Measurements from ENCODE around the gene NLGN1.

The NLGN1 gene

DNA sequence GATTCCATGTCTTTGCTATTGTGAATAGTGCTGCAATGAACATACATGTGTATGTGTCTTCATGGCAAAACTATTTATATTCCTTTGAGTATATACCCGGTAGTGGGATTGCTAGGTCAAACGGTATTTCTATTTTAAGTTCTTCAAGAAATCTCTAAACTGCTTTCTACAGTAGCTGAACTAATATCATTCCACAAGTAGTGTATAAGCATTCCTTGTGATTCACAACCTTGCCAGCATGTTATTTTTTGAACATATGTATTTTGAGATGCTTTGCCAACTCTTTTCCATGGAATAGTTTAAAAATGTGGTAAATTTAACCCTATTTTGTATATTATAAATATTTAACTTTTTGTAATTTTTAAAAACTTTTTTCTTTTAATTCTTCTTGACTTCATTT is 868.9 kb downstream of the NLGN1 start:
- no peaks in the 10 kb centered on the region for H3K9me2 ChIP-seq (ENCODE audit: low read depth, low read length)
- H3K9me3 ChIP-seq (ENCODE audit: low read length): no peaks in the 10 kb centered on the region
- TF ChIP-seq EZH2 (IDR thresholded peaks at IDR 0.05; ENCODE audit: borderline replicate concordance, low read length): no peak
- TF ChIP-seq, protein P1, sequence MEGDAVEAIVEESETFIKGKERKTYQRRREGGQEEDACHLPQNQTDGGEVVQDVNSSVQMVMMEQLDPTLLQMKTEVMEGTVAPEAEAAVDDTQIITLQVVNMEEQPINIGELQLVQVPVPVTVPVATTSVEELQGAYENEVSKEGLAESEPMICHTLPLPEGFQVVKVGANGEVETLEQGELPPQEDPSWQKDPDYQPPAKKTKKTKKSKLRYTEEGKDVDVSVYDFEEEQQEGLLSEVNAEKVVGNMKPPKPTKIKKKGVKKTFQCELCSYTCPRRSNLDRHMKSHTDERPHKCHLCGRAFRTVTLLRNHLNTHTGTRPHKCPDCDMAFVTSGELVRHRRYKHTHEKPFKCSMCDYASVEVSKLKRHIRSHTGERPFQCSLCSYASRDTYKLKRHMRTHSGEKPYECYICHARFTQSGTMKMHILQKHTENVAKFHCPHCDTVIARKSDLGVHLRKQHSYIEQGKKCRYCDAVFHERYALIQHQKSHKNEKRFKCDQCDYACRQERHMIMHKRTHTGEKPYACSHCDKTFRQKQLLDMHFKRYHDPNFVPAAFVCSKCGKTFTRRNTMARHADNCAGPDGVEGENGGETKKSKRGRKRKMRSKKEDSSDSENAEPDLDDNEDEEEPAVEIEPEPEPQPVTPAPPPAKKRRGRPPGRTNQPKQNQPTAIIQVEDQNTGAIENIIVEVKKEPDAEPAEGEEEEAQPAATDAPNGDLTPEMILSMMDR (IDR thresholded peaks at IDR 0.05; ENCODE audit: low read length): no peak
- no peaks in the 10 kb centered on the region for H3K4me1 ChIP-seq (ENCODE audit: insufficient read depth, low read length, severe bottlenecking)
- H2AFZ ChIP-seq (ENCODE audit: low read length): no peak overlapping the region
- H3K79me2 ChIP-seq (ENCODE audit: insufficient read depth, low read length): no peaks in the 10 kb centered on the region
- no peak overlapping the region for H3K4me3 ChIP-seq (ENCODE audit: low read depth, low read length, poor library complexity, severe bottlenecking)
- no peaks in the 10 kb centered on the region for H3K36me3 ChIP-seq (ENCODE audit: insufficient read depth, low read length)
- no peak overlapping the region for H3K27ac ChIP-seq (ENCODE audit: low read depth, low read length, poor library complexity, severe bottlenecking)
- H4K20me1 ChIP-seq (ENCODE audit: insufficient read depth, low read length): no peaks in the 10 kb centered on the region
- no peaks in the 10 kb centered on the region for H3F3A ChIP-seq (ENCODE audit: insufficient read depth, low read length)
- H3K9ac ChIP-seq (ENCODE audit: low read length): no peak overlapping the region
- no peak overlapping the region for H3K4me2 ChIP-seq (ENCODE audit: low read length)
- no peaks in the 10 kb centered on the region for H3K27me3 ChIP-seq (ENCODE audit: insufficient read depth, low read length)

DNA sequence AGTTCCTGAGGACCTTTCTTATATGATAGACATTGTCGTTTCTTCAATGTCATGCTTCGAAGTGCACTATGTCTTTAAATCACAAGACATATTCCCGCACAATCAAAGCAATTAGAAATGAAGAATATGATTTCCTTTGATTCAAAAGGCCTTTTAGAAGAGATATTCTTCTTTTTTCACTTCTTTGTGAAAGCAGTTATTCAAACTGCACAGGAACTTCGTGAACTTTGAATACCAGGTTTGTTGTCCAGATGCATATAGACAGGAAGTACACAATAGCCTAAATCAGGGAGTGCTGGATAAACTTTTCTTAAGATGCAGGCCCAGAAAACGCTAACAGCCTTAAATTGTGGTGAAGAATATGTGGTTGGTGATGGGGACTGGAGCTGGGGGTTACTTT is 870.5 kb downstream of the NLGN1 start:
- Histone ChIP-seq H3K27ac (ENCODE audit: low read depth, low read length, poor library complexity, severe bottlenecking) (no peak overlapping the region), H3K4me3 (ENCODE audit: low read depth, low read length, poor library complexity, severe bottlenecking) (no peak overlapping the region), H3K9me3 (ENCODE audit: low read length) (no peaks in the 10 kb centered on the region), H3K79me2 (ENCODE audit: insufficient read depth, low read length) (no peaks in the 10 kb centered on the region), H3K9ac (ENCODE audit: low read length) (no peak overlapping the region), H3K27me3 (ENCODE audit: insufficient read depth, low read length) (no peaks in the 10 kb centered on the region), H3K9me2 (ENCODE audit: low read depth, low read length) (no peaks in the 10 kb centered on the region), H3F3A (ENCODE audit: insufficient read depth, low read length) (no peaks in the 10 kb centered on the region), H3K4me1 (ENCODE audit: insufficient read depth, low read length, severe bottlenecking) (no peaks in the 10 kb centered on the region), H2AFZ (ENCODE audit: low read length) (no peak overlapping the region), H3K36me3 (ENCODE audit: insufficient read depth, low read length) (no peaks in the 10 kb centered on the region), H4K20me1 (ENCODE audit: insufficient read depth, low read length) (no peaks in the 10 kb centered on the region), H3K4me2 (ENCODE audit: low read length) (no peak overlapping the region)
- TF ChIP-seq, protein P1 (IDR thresholded peaks at IDR 0.05; ENCODE audit: low read length): no peak
- TF ChIP-seq EZH2 (IDR thresholded peaks at IDR 0.05; ENCODE audit: borderline replicate concordance, low read length): no peak

DNA sequence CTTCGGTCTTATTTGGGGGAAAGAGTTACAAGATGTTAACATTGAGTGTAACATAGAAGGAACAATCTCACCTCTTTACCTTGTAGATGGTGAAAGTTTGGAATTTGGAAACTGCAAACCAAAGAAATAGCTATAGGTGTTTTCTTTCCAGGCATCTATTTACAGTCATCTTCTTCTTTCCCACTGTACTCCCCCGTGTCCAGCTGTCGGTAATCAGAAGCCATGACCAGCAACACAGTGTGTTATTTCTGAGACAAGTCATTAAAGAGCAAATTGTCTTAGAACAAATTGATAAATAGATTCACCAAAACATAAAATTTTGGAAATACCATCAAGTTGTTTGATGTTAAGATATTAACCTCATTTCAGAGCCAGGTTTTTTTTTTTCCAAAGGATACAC is 871.0 kb downstream of the NLGN1 start:
- H3K79me2 ChIP-seq (ENCODE audit: insufficient read depth, low read length): no peaks in the 10 kb centered on the region
- H3K4me1 ChIP-seq (ENCODE audit: insufficient read depth, low read length, severe bottlenecking): no peaks in the 10 kb centered on the region
- TF ChIP-seq, protein P1 (IDR thresholded peaks at IDR 0.05; ENCODE audit: low read length): no peak
- no peak for TF ChIP-seq EZH2 (IDR thresholded peaks at IDR 0.05; ENCODE audit: borderline replicate concordance, low read length)
- no peaks in the 10 kb centered on the region for H3K36me3 ChIP-seq (ENCODE audit: insufficient read depth, low read length)
- no peak overlapping the region for H3K9ac ChIP-seq (ENCODE audit: low read length)
- H3K27ac ChIP-seq (ENCODE audit: low read depth, low read length, poor library complexity, severe bottlenecking): no peak overlapping the region
- H2AFZ ChIP-seq (ENCODE audit: low read length): no peak overlapping the region
- no peaks in the 10 kb centered on the region for H4K20me1 ChIP-seq (ENCODE audit: insufficient read depth, low read length)
- H3F3A ChIP-seq (ENCODE audit: insufficient read depth, low read length): no peaks in the 10 kb centered on the region
- H3K27me3 ChIP-seq (ENCODE audit: insufficient read depth, low read length): no peaks in the 10 kb centered on the region
- no peak overlapping the region for H3K4me3 ChIP-seq (ENCODE audit: low read depth, low read length, poor library complexity, severe bottlenecking)
- no peaks in the 10 kb centered on the region for H3K9me2 ChIP-seq (ENCODE audit: low read depth, low read length)
- H3K4me2 ChIP-seq (ENCODE audit: low read length): no peak overlapping the region
- H3K9me3 ChIP-seq (ENCODE audit: low read length): no peaks in the 10 kb centered on the region

Data from OCI-LY1 (cell line).